ENCODE measurements around the gene GSC2. TPM values are rescaled to one million over a fixed set of nuclear protein-coding genes. Genes with fewer than 3 reads are reported as not detected.
"Not testable (repeated sequence)": the region's sequence is repeated elsewhere in the genome, so short reads cannot be mapped to it uniquely, and the experiment has no call there.

GSC2 gene
- total RNA-seq, 3 donors from 2014 or later (not counting 1 experiment from before 2014, with no cell fraction given) = not detected

- H3K4me3 Mint-ChIP-seq = no peak overlapping the region
- H3K27ac Mint-ChIP-seq = no peak overlapping the region
- no peak for TF ChIP-seq CTCF (IDR thresholded peaks at IDR 0.05)
- H3K4me1 ChIP-seq (ENCODE audit: control insufficient read depth, insufficient read depth, low read length) = peaks cover under 1% of the 10 kb centered on the region
- intact Hi-C loops (cut with micrococcal nuclease) = no loop called here
- H3K9me3 ChIP-seq (ENCODE audit: control insufficient read depth, insufficient read depth, low read length) = no peaks in the 10 kb centered on the region
- no peaks in the 10 kb centered on the region for H3K9me3 Mint-ChIP-seq
- peaks cover 23 to 31% of the 10 kb centered on the region in 2 donors for H3K27me3 Mint-ChIP-seq (ENCODE audit: low read depth in 2 of 2)
- WGBS (ENCODE audit: insufficient coverage) = 96% methylated on average over 4 of the region's 6 CpGs
- H3K27ac ChIP-seq (ENCODE audit: low read length) = no peak overlapping the region
- no peaks in the 10 kb centered on the region for H3K36me3 ChIP-seq (ENCODE audit: control insufficient read depth, insufficient read depth, low read length)
- DNase-seq = no peak
- H3K27me3 ChIP-seq (ENCODE audit: control insufficient read depth, insufficient read depth, low read length) = peaks cover 10% of the 10 kb centered on the region
- peaks cover 0 to 7% of the 10 kb centered on the region in 2 donors for H3K4me1 Mint-ChIP-seq
- H3K36me3 Mint-ChIP-seq = no peaks in the 10 kb centered on the region
- no peak for ATAC-seq
- H3K4me3 ChIP-seq (ENCODE audit: low read length) = no peak overlapping the region
These were observed 14.3 kb upstream of the GSC2 start for GRCh38 chr22:19164425-19164824.

GRCh38 chr22:19158649-19159048, 8.6 kb upstream of the GSC2 start:
- H3K27ac ChIP-seq (ENCODE audit: low read length); H3K27ac Mint-ChIP-seq; H3K36me3 Mint-ChIP-seq; H3K9me3 Mint-ChIP-seq; ATAC-seq; H3K4me1 ChIP-seq (ENCODE audit: control insufficient read depth, insufficient read depth, low read length); H3K4me3 Mint-ChIP-seq; H3K4me1 Mint-ChIP-seq; H3K4me3 ChIP-seq (ENCODE audit: low read length); H3K27me3 ChIP-seq (ENCODE audit: control insufficient read depth, insufficient read depth, low read length); H3K9me3 ChIP-seq (ENCODE audit: control insufficient read depth, insufficient read depth, low read length); intact Hi-C loops (cut with micrococcal nuclease); H3K36me3 ChIP-seq (ENCODE audit: control insufficient read depth, insufficient read depth, low read length); DNase-seq: not testable (repeated sequence)
- WGBS (ENCODE audit: insufficient coverage) = 88% methylated on average over 11 of the region's 11 CpGs
- H3K27me3 Mint-ChIP-seq (ENCODE audit: low read depth in 2 of 2) = peaks cover 5 to 16% of the 10 kb centered on the region in 2 donors

GRCh38 chr22:19156109-19156508, 6.0 kb upstream of the GSC2 start:
- H3K27ac ChIP-seq (ENCODE audit: low read length); H3K27ac Mint-ChIP-seq; H3K4me3 ChIP-seq (ENCODE audit: low read length); H3K36me3 Mint-ChIP-seq; H3K4me1 ChIP-seq (ENCODE audit: control insufficient read depth, insufficient read depth, low read length); ATAC-seq; H3K4me3 Mint-ChIP-seq; DNase-seq; H3K9me3 ChIP-seq (ENCODE audit: control insufficient read depth, insufficient read depth, low read length); H3K36me3 ChIP-seq (ENCODE audit: control insufficient read depth, insufficient read depth, low read length); H3K4me1 Mint-ChIP-seq; H3K9me3 Mint-ChIP-seq; intact Hi-C loops (cut with micrococcal nuclease); H3K27me3 ChIP-seq (ENCODE audit: control insufficient read depth, insufficient read depth, low read length): not testable (repeated sequence)
- H3K27me3 Mint-ChIP-seq (ENCODE audit: low read depth in 2 of 2) = peaks cover 24 to 29% of the 10 kb centered on the region in 2 donors
- whole genome bisulfite sequencing (ENCODE audit: insufficient coverage) = 87% methylated on average over 9 of the region's 9 CpGs

- WGBS (ENCODE audit: insufficient coverage) = 52% methylated on average over 11 of the region's 11 CpGs
- H3K4me3 Mint-ChIP-seq = no peak overlapping the region
- intact Hi-C loops (cut with micrococcal nuclease) = no loop called here
- Histone ChIP-seq H3K27me3 (ENCODE audit: control insufficient read depth, insufficient read depth, low read length) (peaks cover 13% of the 10 kb centered on the region), H3K4me3 (ENCODE audit: low read length) (no peak overlapping the region), H3K36me3 (ENCODE audit: control insufficient read depth, insufficient read depth, low read length) (no peaks in the 10 kb centered on the region), H3K9me3 (ENCODE audit: control insufficient read depth, insufficient read depth, low read length) (no peaks in the 10 kb centered on the region), H3K27ac (ENCODE audit: low read length) (no peak overlapping the region), H3K4me1 (ENCODE audit: control insufficient read depth, insufficient read depth, low read length) (peaks cover 6% of the 10 kb centered on the region)
- H3K27ac Mint-ChIP-seq = no peak overlapping the region
- no peak for TF ChIP-seq CTCF (IDR thresholded peaks at IDR 0.05)
- peaks cover 0 to 5% of the 10 kb centered on the region in 2 donors for H3K4me1 Mint-ChIP-seq
- DNase-seq = no peak
- no peaks in the 10 kb centered on the region for H3K36me3 Mint-ChIP-seq
- ATAC-seq = no peak
- H3K9me3 Mint-ChIP-seq = no peaks in the 10 kb centered on the region
- peaks cover 28 to 32% of the 10 kb centered on the region in 2 donors for H3K27me3 Mint-ChIP-seq (ENCODE audit: low read depth in 2 of 2)
These were observed 3.1 kb upstream of the GSC2 start for GRCh38 chr22:19152942-19153883.

Measured in natural killer cell (primary cell).